GM12878 (cell line): ENCODE measurements around the gene MACROD2. TPM values are rescaled to one million over a fixed set of nuclear protein-coding genes. Genes with fewer than 3 reads are reported as not detected.
A peak's percentile ranks its signal among the peaks of the same experiment; 100 is the strongest.

Source experiments
- ATAC-seq: fragments of 200-7000 bp; cut with Tn5 transposase; 3 replicates; pipeline ENCODE4 v1.9.1; 2020; ENCODE audit warnings: mild to moderate bottlenecking, moderate library complexity
- BruUV-seq: library from RNA; stranded (reverse); fragments of 400-500 nt; replicated peaks from 2 replicates; lab custom pipeline; 2021; lab: Mats Ljungman, UMichigan
- CTCF ChIA-PET: fragments of 300-600 bp; sonication (Branson Sonifier 250); formaldehyde crosslinking; extraction: SDS; loops from one replicate; lab custom pipeline; 2021; ENCODE audit warnings: inconsistent platforms; lab: Yijun Ruan, JAX
- POLR2A ChIA-PET: fragments of 350-600 bp; formaldehyde crosslinking; extraction: SDS; loops from one replicate; lab custom pipeline; 2021; ENCODE audit warnings: inconsistent platforms; lab: Charles Lee
- RAD21 ChIA-PET: fragments of 300-600 bp; sonication (Branson Sonifier 250); formaldehyde crosslinking; loops from one replicate; lab custom pipeline; 2023; ENCODE audit warnings: antibody characterized with exemption; ENCODE audit not compliant: unreplicated experiment; lab: Charles Lee
- SMC1A ChIA-PET: fragments of 300-600 bp; sonication (Branson Sonifier 250); formaldehyde crosslinking; loops from one replicate; lab custom pipeline; 2023; ENCODE audit not compliant: unreplicated experiment, uncharacterized antibody; lab: Charles Lee
- DNase-seq: peaks from one replicate; pipeline ENCODE4 v3.0.0-alpha.2; 2011; ENCODE audit warnings: low read depth, low spot score
- FAIRE-seq: peaks from 3 replicates; lab custom pipeline; 2011; peaks lifted over from hg19 to GRCh38; lab: Jason Lieb, UNC
- H2AFZ ChIP-seq: 2 replicates; pipeline ENCODE4 v1.6.0; 2011; ENCODE audit warnings: low read depth, low read length, control low read depth; ENCODE audit not compliant: control insufficient read depth
- H3K27ac ChIP-seq: 2 replicates; pipeline ENCODE4 v1.5.1; 2011; ENCODE audit warnings: control low read depth; ENCODE audit not compliant: control insufficient read depth, insufficient read depth
- H3K27me3 ChIP-seq, 2 experiments: replicated peaks in 1 of 2; 2 replicates each; pipeline versions ENCODE4 v1.6.0 to v1.6.1; 2011; ENCODE audit warnings: low read length in 1 of 2; ENCODE audit not compliant: control insufficient read depth in 2 of 2, insufficient read depth in 2 of 2
- H3K36me3 ChIP-seq, 2 experiments: 2 replicates each; pipeline ENCODE4 v1.5.1; 2011; ENCODE audit warnings: low read length in 1 of 2; ENCODE audit not compliant: control insufficient read depth in 2 of 2, insufficient read depth in 2 of 2
- H3K4me1 ChIP-seq: 2 replicates; pipeline ENCODE4 v1.6.1; 2011; ENCODE audit warnings: mild to moderate bottlenecking, low read length, moderate library complexity, mixed read lengths; ENCODE audit not compliant: control insufficient read depth, insufficient read depth
- H3K4me2 ChIP-seq: 2 replicates; pipeline ENCODE4 v1.6.0; 2011; ENCODE audit warnings: control low read depth; ENCODE audit not compliant: control insufficient read depth, insufficient read depth
- H3K4me3 ChIP-seq: fragments of 200-600 bp; sonication (generic); 2 replicates; pipeline ENCODE4 v1.5.1; 2016
- H3K79me2 ChIP-seq: 2 replicates; pipeline ENCODE4 v1.6.0; 2011; ENCODE audit warnings: low read length; ENCODE audit not compliant: control insufficient read depth, insufficient read depth
- H3K9ac ChIP-seq: 2 replicates; pipeline ENCODE4 v1.8.0; 2011; ENCODE audit warnings: low read length, control low read depth, mixed read lengths; ENCODE audit not compliant: control insufficient read depth, insufficient read depth
- H3K9me3 ChIP-seq: replicated peaks from 3 replicates; pipeline ENCODE4 v1.5.1; 2011; ENCODE audit warnings: mild to moderate bottlenecking, low read length; ENCODE audit not compliant: control insufficient read depth, insufficient read depth
- H4K20me1 ChIP-seq: 2 replicates; pipeline ENCODE4 v1.6.0; 2011; ENCODE audit not compliant: control insufficient read depth, insufficient read depth
- ATF2 ChIP-seq: IDR thresholded peaks from 2 replicates; pipeline ENCODE4 v1.6.1; 2012; ENCODE audit warnings: low read length, inconsistent platforms
- ATF7 ChIP-seq: fragments of 450-650 bp; IDR thresholded peaks from 2 replicates; pipeline ENCODE4 v1.6.1; 2016; ENCODE audit warnings: low read depth, mild to moderate bottlenecking
- BHLHE40 ChIP-seq, 2 experiments: fragments of 450-650 bp in 1 of 2; IDR thresholded peaks; 2 replicates each; pipeline ENCODE4 v1.6.1; 2011 to 2017; ENCODE audit warnings: low read depth in 2 of 2, borderline replicate concordance in 1 of 2, improper control_type of control experiment in 1 of 2, low read length in 1 of 2, mild to moderate bottlenecking in 1 of 2
- CTCF ChIP-seq, 3 experiments: IDR thresholded peaks in 2 of 3; conservative IDR thresholded peaks in 1 of 3; 2 replicates each; pipeline ENCODE4 v1.5.1; 2011; ENCODE audit warnings: low read depth in 3 of 3, low read length in 3 of 3, mild to moderate bottlenecking in 3 of 3, control low read depth in 2 of 3, moderate library complexity in 2 of 3, inconsistent platforms in 1 of 3, mixed read lengths in 1 of 3; ENCODE audit not compliant: control insufficient read depth in 2 of 3, insufficient read depth in 1 of 3; ENCODE audit errors: extremely low read depth in 1 of 3
- E2F8 ChIP-seq: fragments of 450-650 bp; IDR thresholded peaks from 2 replicates; pipeline ENCODE4 v1.6.1; 2018; ENCODE audit warnings: mild to moderate bottlenecking, low read depth, moderate library complexity; ENCODE audit not compliant: partially characterized antibody
- NFIC ChIP-seq: IDR thresholded peaks from 2 replicates; pipeline ENCODE4 v1.6.1; 2012; ENCODE audit warnings: low read depth, mild to moderate bottlenecking, inconsistent platforms, low read length, moderate library complexity
- NFYA ChIP-seq: IDR thresholded peaks from 2 replicates; pipeline ENCODE4 v1.6.1; 2011; ENCODE audit warnings: low read depth, mild to moderate bottlenecking, low read length, improper control_type of control experiment, borderline replicate concordance
- PAX5 ChIP-seq: IDR thresholded peaks from 2 replicates; pipeline ENCODE4 v1.6.1; 2011; ENCODE audit warnings: low read depth, low read length, borderline replicate concordance
- PML ChIP-seq: IDR thresholded peaks from 2 replicates; pipeline ENCODE4 v1.6.1; 2012; ENCODE audit warnings: low read length, inconsistent platforms
- RCOR1 ChIP-seq: conservative IDR thresholded peaks from 2 replicates; pipeline ENCODE4 v1.6.1; 2012; ENCODE audit warnings: low read depth, low read length, improper control_type of control experiment
- SMAD5 ChIP-seq: IDR thresholded peaks from 2 replicates; pipeline ENCODE4 v1.6.1; 2016; ENCODE audit warnings: antibody characterized with exemption, low read depth
- SP1 ChIP-seq: IDR thresholded peaks from one replicate; pipeline ENCODE4 v1.6.1; 2011; ENCODE audit warnings: low read depth, low read length
- SRF ChIP-seq, 2 experiments: IDR thresholded peaks; 2 replicates each; pipeline ENCODE4 v1.6.1; 2011; ENCODE audit warnings: low read depth in 2 of 2, low read length in 2 of 2, mild to moderate bottlenecking in 1 of 2, moderate library complexity in 1 of 2
- TCF7 ChIP-seq: IDR thresholded peaks from 2 replicates; pipeline ENCODE4 v1.6.1; 2014; ENCODE audit warnings: antibody characterized with exemption, borderline replicate concordance
- USF2 ChIP-seq: IDR thresholded peaks from 2 replicates; pipeline ENCODE4 v1.6.1; 2011; ENCODE audit warnings: low read depth, low read length, improper control_type of control experiment, borderline replicate concordance
- ZNF207 ChIP-seq: fragments of 450-650 bp; IDR thresholded peaks from 2 replicates; pipeline ENCODE4 v1.6.1; 2014; ENCODE audit warnings: antibody characterized with exemption, mild to moderate bottlenecking, borderline replicate concordance
- WGBS: methylation state at CpG from one replicate; pipeline ENCODE4 v1.1.6; 2016; ENCODE audit warnings: low lambda C conversion rate; ENCODE audit not compliant: insufficient replicate concordance, insufficient coverage; ENCODE audit errors: missing lambda C conversion rate; 5-methylcytosine and 5-hydroxymethylcytosine counted together
- in situ Hi-C: fragments of 300-500 bp; cut with MboI; formaldehyde crosslinking; loops from 9 replicates; pipeline ENCODE4 v1.14.3; 2018; ENCODE audit warnings: mixed read lengths
- intact Hi-C: fragments of 100-400 bp; cut with micrococcal nuclease; formaldehyde crosslinking; loops from one replicate; pipeline ENCODE4 v1.14.2; 2022; ENCODE audit not compliant: unreplicated experiment
- polyA plus RNA-seq, 11 experiments: library from polyadenylated mRNA; depleted of rRNA in 4 of 11; unstranded in 6 of 11; stranded (reverse) in 5 of 11; fragments of >200 nt; fragmentation: Nextera tagmentation in 4 of 11; fragmentation: Illumina TruSeq in 1 of 11; extraction: Ambion mirVana in 4 of 11; extraction: Trizol in 1 of 11; gene quantifications; 1 replicate in 1 of 11; 2 replicates in 10 of 11; pipeline versions ENCODE4 v1.2.1 to v1.2.3, GENCODE V29; 2011 to 2016; ENCODE audit warnings: inconsistent platforms in 2 of 11, missing spikeins in 2 of 11, low read depth in 1 of 11
- total RNA-seq, 4 experiments: library from RNA; depleted of rRNA in 3 of 4; stranded (reverse); fragments of >200 nt in 3 of 4; fragmentation: Illumina TruSeq in 1 of 4; extraction: Trizol in 1 of 4; gene quantifications; 2 replicates each; pipeline versions ENCODE4 v1.2.1 to v1.2.3, GENCODE V29; 2013 to 2021

The MACROD2 gene
- total and polyA plus RNA-seq, 10 of the 15 experiments (the other 5 are each of a cell fraction or from before 2014, with no cell fraction given) = 1.1 to 21.5 (median 2.2) TPM

DNA sequence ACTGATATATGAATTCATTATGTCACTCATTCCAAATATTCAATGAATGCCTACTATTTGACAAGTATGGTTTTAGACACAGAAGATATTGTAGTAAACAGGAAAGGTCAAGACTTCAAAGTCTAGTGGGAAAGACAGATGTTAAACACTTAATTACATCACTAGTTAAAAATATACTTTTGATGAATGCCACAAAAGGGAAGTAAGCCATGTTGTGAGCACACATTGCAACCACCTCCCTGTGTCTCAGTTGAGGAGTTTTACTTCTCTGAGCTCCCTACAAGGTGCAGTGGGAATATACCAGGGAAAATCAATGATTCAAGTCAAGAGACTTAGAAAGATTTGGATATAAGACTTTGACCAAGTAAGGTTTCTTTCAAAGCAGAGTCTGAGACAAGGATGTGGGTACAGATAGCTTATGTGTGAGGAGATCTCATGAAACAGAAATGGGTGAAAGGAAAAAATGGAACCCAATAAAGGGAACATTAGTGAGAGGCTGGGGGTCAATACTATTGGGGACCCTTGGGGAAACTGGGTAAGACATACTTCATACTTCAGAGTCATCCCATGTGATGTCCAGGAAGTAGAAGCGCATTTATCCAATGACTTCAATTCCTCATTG is 2074.2 kb downstream of the MACROD2 start:
- RAD21 ChIA-PET = interaction anchor here (1.1 to 1.2 kb wide), 2 partner anchors 83 to 92 kb away, joined by 4 read pairs; no protein-coding TSS in a partner anchor
- peak; percentile 95 for ATAC-seq
- TF ChIP-seq ATF2 (peak; percentile 83), TCF7 (no peak), SRF (IDR thresholded peaks at IDR 0.05; ENCODE audit: low read depth in 2 of 2, low read length in 2 of 2) (no peak), E2F8 (no peak), SMAD5 (no peak), PML (no peak), SP1 (no peak), RCOR1 (no peak), USF2 (no peak), CTCF (IDR thresholded peaks at IDR 0.05 in 2 of 3, conservative IDR thresholded peaks at IDR 0.05 in 1 of 3; ENCODE audit: control insufficient read depth in 2 of 3, extremely low read depth in 1 of 3, insufficient read depth in 1 of 3, low read depth in 3 of 3, low read length in 3 of 3) (no peak), NFYA (no peak), ZNF207 (no peak), ATF7 (peak; percentile 95), NFIC (peak; percentile 48; the same call in 1 of the 2 replicates), BHLHE40 (IDR thresholded peaks at IDR 0.05; ENCODE audit: borderline replicate concordance in 1 of 2, low read depth in 2 of 2, low read length in 1 of 2) (peak in 1 of 2 experiments; percentile 32; a peak in 2 of 4 replicates), PAX5 (0 out of 2 replicates have a peak, but pooled peaks have one; percentile 23)

More for the DNA sequence above, 2074.2 kb downstream of the MACROD2 start:
- FAIRE-seq (no peak), DNase-seq (peak; percentile 43)
- WGBS = 100% methylated on average over 1 of the region's 1 CpG
- H3K27ac ChIP-seq = no peak overlapping the region
- no peaks in the 10 kb centered on the region for H3K79me2 ChIP-seq
- peak overlapping the region; percentile 5; the same call in 1 of the 2 replicates for H2AFZ ChIP-seq
- SMC1A ChIA-PET = interaction anchor here (0.7 to 1.0 kb wide), 4 partner anchors 9 to 179 kb away, joined by 3 to 4 read pairs (median 3); no protein-coding TSS in a partner anchor
- intact Hi-C loops (loop anchor here (5.0 to 10.0 kb wide), 2 partner anchors 82 to 365 kb away; no protein-coding TSS in a partner anchor), in situ Hi-C loops (no loop called here)
- H3K4me3 ChIP-seq = no peak overlapping the region
- no peaks in the 10 kb centered on the region for H3K36me3 ChIP-seq
- no peak overlapping the region for H3K9ac ChIP-seq
- no peaks in the 10 kb centered on the region for H3K27me3 ChIP-seq
- H3K9me3 ChIP-seq = no peaks in the 10 kb centered on the region; the same call in 1 of the 3 replicates
- no peak overlapping the region for H3K4me2 ChIP-seq
- CTCF ChIA-PET = interaction anchor here (0.6 to 1.4 kb wide), 5 partner anchors 8 to 364 kb away, joined by 3 read pairs; no protein-coding TSS in a partner anchor
- POLR2A ChIA-PET = interaction anchor here (0.6 kb wide), 1 partner anchor 102 kb away, joined by 3 read pairs; no protein-coding TSS in a partner anchor
- BruUV-seq = no TSS peak
- no peaks in the 10 kb centered on the region; the same call in 1 of the 2 replicates for H3K4me1 ChIP-seq
- no peaks in the 10 kb centered on the region for H4K20me1 ChIP-seq
